Stimulated activated CD8-positive, alpha-beta memory T cell treated with anti-CD3 and anti-CD28 coated beads, Interleukin-4, amount 100 ng/mL, for 1 hour (primary cell): ENCODE results near the gene NDUFS2.

Experiments
- DNase-seq, 2 donors: peaks; one replicate each; pipeline ENCODE4 v3.0.0-alpha.2; 2020; ENCODE audit warnings: low read depth in 2 of 2, low spot score in 1 of 2

Gene NDUFS2

GRCh38 chr1:161172349-161172748 is 29.8 kb upstream of the NDUFS2 start:
- no peak for DNase-seq

DNA sequence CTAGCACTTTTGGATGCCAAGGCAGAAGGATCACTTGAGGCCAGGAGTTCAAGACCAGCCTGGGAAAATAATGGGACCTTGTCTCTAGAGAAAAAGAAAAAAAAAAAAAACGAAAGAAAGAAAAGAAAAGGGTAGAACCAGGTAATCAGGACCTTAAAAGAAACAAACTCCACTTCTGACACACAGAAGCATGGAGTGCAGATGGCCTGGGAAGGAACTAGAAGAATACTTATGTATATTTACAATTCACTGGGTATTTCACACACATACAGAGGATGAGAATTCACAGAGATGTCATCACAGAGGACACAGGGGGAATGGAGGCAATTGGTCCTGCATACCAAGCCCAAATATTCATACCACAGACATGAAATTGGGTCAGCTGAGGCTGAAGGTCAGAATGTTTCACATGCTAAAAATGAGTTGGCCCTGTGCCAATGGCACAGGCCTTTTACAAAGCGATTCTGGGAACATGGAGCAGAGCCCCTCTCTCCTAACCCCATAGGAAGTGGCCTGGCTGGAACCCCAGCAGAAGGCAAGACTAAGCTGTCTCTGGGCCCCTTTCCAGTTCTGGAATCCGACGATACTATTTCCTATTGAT is 29.3 kb upstream of the NDUFS2 start:
- DNase-seq: no peak

- no peak for DNase-seq
These were observed 28.5 kb upstream of the NDUFS2 start for GRCh38 chr1:161173711-161174110.

- DNase-seq: no peak
These were observed 27.3 kb upstream of the NDUFS2 start for GRCh38 chr1:161174911-161175310.

GRCh38 chr1:161175771-161176453 is 26.3 kb upstream of the NDUFS2 start:
- no peak for DNase-seq

GRCh38 chr1:161176468-161177111 is 25.6 kb upstream of the NDUFS2 start:
- no peak for DNase-seq

- peak; percentile 88 to 94 for DNase-seq
These were observed 24.8 kb upstream of the NDUFS2 start, which contains the start of gene B4GALT3 for GRCh38 chr1:161177112-161177935. Gene B4GALT3, minus strand, starts transcription at chr1:161177507. Its CDS starts 1,447 bp downstream, at chr1:161176060.

DNA sequence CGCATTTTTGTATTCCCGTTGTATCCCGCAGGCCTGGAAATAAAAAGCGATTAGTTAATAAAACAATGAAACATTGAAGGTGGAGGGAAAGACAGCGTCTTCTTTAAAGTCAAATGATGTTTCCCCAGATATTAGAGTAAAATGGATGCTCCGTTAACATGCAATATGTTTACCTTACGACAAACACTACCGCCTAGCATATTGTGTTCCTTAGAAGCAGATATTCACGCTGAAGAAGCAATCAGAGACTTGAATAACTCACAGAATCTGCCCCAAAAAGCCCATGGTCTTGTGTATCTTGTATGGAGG is 24.3 kb upstream of the NDUFS2 start:
- no peak for DNase-seq

DNA sequence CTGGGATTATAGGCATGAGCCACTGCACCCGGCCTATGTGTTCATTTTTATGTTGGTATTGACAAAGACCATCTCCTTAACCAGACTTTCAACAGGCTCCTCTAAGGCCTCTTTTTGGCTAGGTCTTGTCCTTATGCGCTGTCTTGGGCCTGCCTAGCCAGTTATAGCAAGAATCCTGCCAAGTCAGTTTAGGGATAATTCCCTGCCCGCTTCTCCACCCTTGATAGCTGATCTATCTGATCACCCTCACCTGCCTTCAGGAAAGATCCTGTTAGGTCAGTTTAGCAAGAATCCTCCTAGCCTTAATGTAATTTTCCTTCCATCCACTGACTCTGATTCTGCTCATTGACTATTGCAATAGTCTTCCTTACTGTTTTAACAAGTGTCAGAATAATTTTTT is 22.5 kb upstream of the NDUFS2 start:
- no peak for DNase-seq

DNA sequence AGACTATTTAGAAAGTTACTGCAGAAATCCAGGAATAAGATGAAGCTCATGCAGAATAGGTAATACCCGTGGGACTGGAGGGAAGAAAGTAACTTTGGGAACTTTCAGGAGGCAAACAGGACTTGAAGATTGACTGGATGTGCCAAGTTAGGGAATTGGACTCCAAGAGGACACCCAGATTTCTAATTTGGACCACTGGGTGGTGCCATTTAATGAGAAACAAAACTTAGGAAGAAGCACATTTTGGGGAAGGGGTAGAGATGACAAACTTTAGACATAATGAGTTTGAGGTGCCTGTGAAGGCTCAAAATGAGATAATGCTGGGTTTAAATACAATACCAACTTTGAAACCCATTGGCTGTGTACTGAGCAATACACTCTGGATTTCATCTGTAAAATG is 21.5 kb upstream of the NDUFS2 start:
- no peak for DNase-seq

DNA sequence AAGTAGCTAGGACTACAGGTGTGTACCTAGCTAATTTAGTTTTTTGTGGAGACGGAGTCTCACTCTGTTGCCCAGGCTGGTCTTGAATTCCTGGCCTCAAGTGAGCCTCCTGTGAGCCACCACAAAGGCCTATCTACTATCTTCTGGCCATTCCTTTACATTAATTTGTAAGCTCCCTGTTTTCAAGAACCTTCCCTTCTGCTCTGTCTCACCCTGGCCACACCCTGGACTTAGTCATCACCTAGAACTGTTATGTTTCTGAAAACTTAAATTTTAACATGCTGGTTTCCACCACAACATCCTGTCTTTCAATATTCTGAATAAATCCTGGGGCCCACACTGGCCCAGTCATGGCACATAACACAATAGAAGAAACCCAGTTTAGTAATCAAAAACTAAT is 20.0 kb upstream of the NDUFS2 start:
- peak in 1 of 2 donors; percentile 26 for DNase-seq

- peak; percentile 43 to 55 for DNase-seq
These were observed 16.9 kb upstream of the NDUFS2 start for GRCh38 chr1:161185282-161185682.

GRCh38 chr1:161185732-161186311 is 16.3 kb upstream of the NDUFS2 start:
- DNase-seq: no peak

DNA sequence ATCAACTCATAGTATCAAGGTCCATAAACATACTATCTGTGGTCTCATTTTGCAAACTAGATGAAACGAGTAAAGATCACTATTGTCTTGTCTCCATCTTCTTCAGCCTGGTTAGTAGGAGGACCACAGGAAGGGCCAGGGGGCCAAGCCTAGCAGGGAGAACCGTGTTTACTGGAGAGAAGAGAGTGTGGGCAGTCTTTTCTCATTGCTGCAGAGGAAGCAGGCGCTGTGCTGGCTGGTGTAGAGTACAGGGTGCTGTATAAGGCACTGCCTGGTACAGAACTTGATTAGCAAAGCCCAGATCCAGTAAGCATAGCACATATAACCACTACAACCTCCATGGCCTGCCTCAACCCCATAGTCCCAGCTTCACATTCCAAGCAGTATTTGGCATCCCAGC is 14.9 kb upstream of the NDUFS2 start:
- no peak for DNase-seq

DNA sequence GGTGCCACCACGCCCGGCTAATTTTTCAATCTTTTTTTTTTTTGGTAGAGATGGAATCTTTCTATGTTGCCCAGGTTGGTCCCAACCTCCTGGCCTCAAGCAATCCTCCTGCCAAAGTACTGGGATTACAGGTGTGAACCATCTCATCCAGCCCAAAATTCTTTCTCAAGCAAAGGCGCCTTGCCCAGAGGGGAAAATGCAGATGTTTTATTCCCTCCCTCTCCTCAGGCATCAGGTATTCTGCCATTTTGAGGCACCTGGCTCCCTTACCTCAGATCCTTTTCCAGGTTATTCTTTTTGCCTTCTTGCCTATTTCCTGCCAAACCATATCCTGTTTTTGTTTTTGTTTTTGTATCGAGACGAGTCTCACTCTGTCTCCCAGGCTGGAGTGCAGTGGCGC is 13.8 kb upstream of the NDUFS2 start:
- no peak for DNase-seq

DNA sequence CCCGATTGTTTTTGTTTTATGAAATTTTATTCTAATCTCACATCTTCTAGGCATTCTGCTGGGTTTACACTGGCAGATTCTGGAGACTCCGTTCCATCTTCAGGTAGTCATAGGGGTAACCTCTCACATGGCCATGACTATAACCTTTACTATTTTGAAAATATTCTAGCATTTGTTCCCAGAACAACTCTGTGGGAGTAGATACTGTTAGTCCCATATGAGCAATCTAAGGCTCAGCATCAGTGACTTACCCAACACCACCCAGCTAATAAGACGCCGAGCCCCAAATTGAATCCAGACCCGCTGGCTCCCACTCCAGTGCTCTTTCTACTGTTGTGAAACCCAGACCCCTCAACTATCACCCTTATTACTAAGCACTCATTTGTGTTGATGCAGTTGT is 13.1 kb upstream of the NDUFS2 start:
- no peak for DNase-seq

- no peak for DNase-seq
These were observed 11.1 kb upstream of the NDUFS2 start for GRCh38 chr1:161190962-161191521.

GRCh38 chr1:161191971-161192370 is 10.2 kb upstream of the NDUFS2 start:
- DNase-seq: no peak

DNA sequence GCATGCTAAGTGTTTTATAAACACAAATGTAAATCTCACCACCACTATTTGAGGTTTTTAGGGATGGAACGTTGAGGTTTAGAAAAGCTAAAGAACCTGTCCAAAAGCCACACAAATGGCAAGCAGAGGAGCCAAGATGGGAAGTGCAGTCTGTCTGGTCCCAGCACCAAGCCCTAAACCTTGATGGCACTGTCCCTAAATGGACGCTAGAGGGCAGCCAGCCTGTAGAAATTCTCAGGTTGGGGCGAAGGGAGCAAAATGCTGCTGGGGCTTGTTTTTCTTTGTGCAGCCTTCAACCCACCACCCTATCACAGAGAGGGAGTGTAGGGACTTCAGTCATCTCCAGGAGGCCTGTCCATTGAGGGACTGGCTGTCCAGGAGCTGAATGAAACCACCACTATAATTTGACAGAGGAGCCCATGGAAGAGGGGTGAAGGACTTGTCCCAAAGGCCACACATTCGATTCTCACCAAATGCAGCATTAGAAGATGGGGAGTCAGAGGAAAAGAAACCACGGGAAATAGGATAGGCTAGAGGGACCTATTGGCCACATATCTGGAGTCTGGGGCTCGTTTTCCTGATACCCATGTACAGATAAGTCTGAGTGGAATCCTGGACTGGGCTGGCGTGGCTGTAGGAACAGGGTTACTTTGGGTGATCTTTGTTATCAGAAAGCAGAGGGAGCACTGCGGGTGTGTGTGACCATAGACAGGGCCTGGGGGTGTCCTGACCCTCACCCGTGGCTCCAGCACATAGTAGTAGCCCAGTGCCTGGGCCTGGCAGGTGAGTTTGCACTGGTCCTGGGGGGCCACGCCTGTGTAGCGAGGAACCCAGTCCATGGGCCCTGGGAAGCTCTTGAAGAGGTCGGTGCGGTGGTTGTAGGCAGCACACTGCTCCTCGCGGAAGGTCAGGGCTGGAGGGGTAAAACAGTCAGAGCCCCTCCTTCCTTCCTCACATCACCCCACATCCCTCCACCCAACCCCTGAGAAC is 9.4 kb upstream of the NDUFS2 start:
- peak in 1 of 2 donors; percentile 47 for DNase-seq
